K562 (cell line): Measurements from ENCODE around the gene LGALS7B. TPM values are rescaled to one million over a fixed set of nuclear protein-coding genes. Genes with fewer than 3 reads are reported as not detected.

Experiments used
- ATAC-seq: fragments of 200-7000 bp; cut with Tn5 transposase; 3 replicates; pipeline ENCODE4 v1.9.1; 2020; ENCODE audit warnings: moderate library complexity
- BruUV-seq: library from RNA; stranded (reverse); fragments of 400-500 nt; replicated peaks from 2 replicates; lab custom pipeline; 2021; lab: Mats Ljungman, UMichigan
- CTCF ChIA-PET: fragments of 300-600 bp; formaldehyde crosslinking; extraction: SDS; loops from one replicate; lab custom pipeline; 2021; ENCODE audit warnings: low intra/inter-chr PET ratio; lab: Yijun Ruan, JAX
- POLR2A ChIA-PET: fragments of 300-600, 350-650 bp; sonication (Branson Sonifier 250); formaldehyde crosslinking; extraction: SDS; loops from one replicate; lab custom pipeline; 2021; ENCODE audit warnings: antibody characterized with exemption, inconsistent platforms; lab: Yijun Ruan, JAX
- DNase-seq, 4 experiments: peaks; one replicate each; pipeline versions ENCODE4 v3.0.0 to v3.0.0-alpha.2; 2011 to 2018; ENCODE audit warnings: low spot score in 3 of 4, mixed read lengths in 3 of 4; ENCODE audit errors: extremely low read depth in 1 of 4
- FAIRE-seq: peaks from 2 replicates; lab custom pipeline; 2011; peaks lifted over from hg19 to GRCh38; lab: Jason Lieb, UNC
- H2AFZ ChIP-seq: 2 replicates; pipeline ENCODE4 v1.6.0; 2011; ENCODE audit warnings: low read depth, low read length, control low read depth, inconsistent platforms
- H3K27ac ChIP-seq: fragments of 200-600 bp; 3 replicates; pipeline ENCODE4 v1.8.0; 2011; ENCODE audit warnings: low read depth, mild to moderate bottlenecking, control low read depth, inconsistent platforms, low read length, moderate library complexity, mixed read lengths; ENCODE audit errors: extremely low read depth
- H3K27me3 ChIP-seq, 2 experiments: fragments of 300-600 bp in 1 of 2; 2 replicates in 1 of 2; 3 replicates in 1 of 2; pipeline versions ENCODE4 v1.6.0 to v1.8.0; 2011; ENCODE audit warnings: inconsistent platforms in 2 of 2, low read length in 2 of 2, mild to moderate bottlenecking in 1 of 2, mixed read lengths in 1 of 2, moderate library complexity in 1 of 2; ENCODE audit not compliant: control insufficient read depth in 2 of 2, insufficient read depth in 2 of 2
- H3K36me3 ChIP-seq: fragments of 300-600 bp; 3 replicates; pipeline ENCODE4 v1.8.0; 2011; ENCODE audit warnings: mild to moderate bottlenecking, low read length, inconsistent platforms; ENCODE audit not compliant: control insufficient read depth, insufficient read depth
- H3K4me1 ChIP-seq, 2 experiments: fragments of 200-600 bp in 1 of 2; replicated peaks in 1 of 2; 2 replicates in 1 of 2; 3 replicates in 1 of 2; pipeline versions ENCODE4 v1.5.1 to v1.8.0; 2011; ENCODE audit warnings: inconsistent platforms in 2 of 2, low read length in 2 of 2, mild to moderate bottlenecking in 1 of 2, mixed read lengths in 1 of 2, moderate library complexity in 1 of 2; ENCODE audit not compliant: control insufficient read depth in 2 of 2, insufficient read depth in 2 of 2
- H3K4me2 ChIP-seq: 2 replicates; pipeline ENCODE4 v1.6.1; 2011; ENCODE audit warnings: low read length, control low read depth, inconsistent platforms, mixed read lengths; ENCODE audit not compliant: insufficient read depth
- H3K4me3 ChIP-seq: fragments of 200-600 bp; sonication (generic), shearing (Covaris generic); 2 replicates; pipeline ENCODE4 v1.5.1; 2016; ENCODE audit warnings: control low read depth, inconsistent platforms
- H3K79me2 ChIP-seq: fragments of 200-600 bp; 3 replicates; pipeline ENCODE4 v1.8.0; 2011; ENCODE audit warnings: low read length, inconsistent platforms; ENCODE audit not compliant: control insufficient read depth, insufficient read depth
- H3K9ac ChIP-seq, 2 experiments: 2 replicates each; pipeline versions ENCODE4 v1.6.0 to v1.6.1; 2011; ENCODE audit warnings: low read depth in 2 of 2, low read length in 2 of 2, control low read depth in 1 of 2, inconsistent platforms in 1 of 2, mild to moderate bottlenecking in 1 of 2, mixed read lengths in 1 of 2; ENCODE audit not compliant: insufficient read depth in 1 of 2
- H3K9me1 ChIP-seq: one replicate; pipeline ENCODE4 v1.6.0; 2011; ENCODE audit warnings: inconsistent platforms, mild to moderate bottlenecking, low read length, moderate library complexity; ENCODE audit not compliant: control insufficient read depth, insufficient read depth
- H3K9me3 ChIP-seq: replicated peaks from 2 replicates; pipeline ENCODE4 v1.5.1; 2011; ENCODE audit warnings: low read depth, low read length, inconsistent platforms; ENCODE audit not compliant: control insufficient read depth, insufficient read depth
- H4K20me1 ChIP-seq: replicated peaks from 2 replicates; pipeline ENCODE4 v1.6.1; 2011; ENCODE audit warnings: low read length, inconsistent platforms, mixed read lengths; ENCODE audit not compliant: control insufficient read depth, insufficient read depth
- BDP1 ChIP-seq: IDR thresholded peaks from 3 replicates; pipeline ENCODE4 v1.6.1; 2011; ENCODE audit not compliant: insufficient read length, insufficient read depth
- RBFOX2 ChIP-seq: fragments of 200-400 bp; formaldehyde crosslinking; IDR thresholded peaks from 2 replicates; pipeline ENCODE4 v1.6.1; 2017; ENCODE audit warnings: low read depth, mild to moderate bottlenecking, low read length, moderate library complexity
- WGBS: fragments of 100-300 bp; shearing (Covaris generic); methylation state at CpG from one replicate; pipeline ENCODE4 v1.1.6; 2016; ENCODE audit warnings: low coverage, mixed read lengths; ENCODE audit not compliant: insufficient coverage; ENCODE audit errors: missing lambda C conversion rate; 5-methylcytosine and 5-hydroxymethylcytosine counted together
- in situ Hi-C: fragments of 300-500 bp; cut with MboI; formaldehyde crosslinking; loops from 4 replicates; pipeline ENCODE4 v1.15.0; 2018; ENCODE audit warnings: inconsistent platforms, mixed read lengths
- intact Hi-C: fragments of 100-400 bp; cut with micrococcal nuclease; formaldehyde crosslinking; loops from 2 replicates; pipeline ENCODE4 v1.14.2; 2022
- polyA plus RNA-seq, 8 experiments: library from polyadenylated mRNA; depleted of rRNA in 4 of 8; stranded (reverse) in 5 of 8; unstranded in 3 of 8; fragments of >200 nt; fragmentation: Nextera tagmentation in 2 of 8; fragmentation: Illumina TruSeq in 1 of 8; extraction: Ambion mirVana in 2 of 8; extraction: Trizol in 1 of 8; gene quantifications; 2 replicates each; pipeline versions ENCODE4 v1.2.1 to v1.2.3, GENCODE V29; 2011 to 2014; ENCODE audit warnings: inconsistent platforms in 1 of 8, missing spikeins in 1 of 8
- total RNA-seq, 7 experiments: library from RNA; depleted of rRNA in 6 of 7; stranded (reverse); fragments of >200 nt in 6 of 7; fragmentation: Illumina TruSeq in 2 of 7; extraction: Trizol in 2 of 7; gene quantifications; 2 replicates each; pipeline versions ENCODE4 v1.2.1 to v1.2.3, GENCODE V29; 2011 to 2021; ENCODE audit warnings: low replicate concordance in 1 of 7

The LGALS7B gene
- total and polyA plus RNA-seq, 9 of the 15 experiments (the other 6 are each of a cell fraction or from before 2014, with no cell fraction given), result not detected

DNA sequence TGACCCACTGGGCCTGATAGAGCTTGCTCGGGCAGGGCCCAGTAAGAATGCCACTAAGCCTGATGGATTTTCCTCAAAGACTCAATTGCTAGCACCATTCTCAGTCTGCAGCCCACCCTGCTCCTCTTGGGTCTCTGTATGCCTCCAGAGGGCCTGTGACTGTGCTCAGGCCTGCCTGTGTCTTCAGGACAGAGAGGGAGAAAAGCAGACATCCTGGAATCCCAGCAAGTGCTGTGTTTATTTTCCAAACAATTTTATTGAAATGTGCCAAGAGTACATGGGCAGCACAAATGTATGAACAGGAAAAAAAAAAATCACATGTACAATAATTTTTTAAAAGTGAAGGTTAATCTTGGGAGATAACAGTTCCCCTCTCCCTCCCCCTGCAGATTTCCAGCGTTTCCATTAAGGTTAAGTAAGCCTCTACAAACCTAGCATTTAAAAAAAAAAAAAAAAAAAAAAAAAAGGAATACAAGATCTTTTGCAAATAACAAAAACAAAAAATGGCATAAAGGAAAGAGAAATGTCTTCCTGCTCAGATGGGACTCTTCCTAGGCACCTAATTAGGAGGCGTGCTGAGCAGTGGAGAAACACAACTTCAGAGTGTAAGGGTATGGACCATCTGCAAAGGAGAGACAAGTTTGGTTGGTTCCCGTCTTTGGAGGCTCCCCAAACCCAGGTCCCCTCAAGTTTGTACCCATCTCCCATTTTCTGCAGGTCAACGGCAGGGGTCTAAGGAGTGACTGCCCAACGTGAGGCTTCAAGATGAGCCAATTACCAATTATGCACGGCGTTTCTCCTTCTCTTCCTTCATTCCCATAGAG, 47.4 kb downstream of the LGALS7B start:
- H3K4me2 ChIP-seq, result no peak overlapping the region
- H3K36me3 ChIP-seq, result peaks cover 60% of the 10 kb centered on the region
- H3K9me1 ChIP-seq, result no peaks in the 10 kb centered on the region
- WGBS, result 87% methylated on average over 8 of the region's 8 CpGs
- TF ChIP-seq RBFOX2, result peak; percentile 9; the same call in 1 of the 2 replicates
- TF ChIP-seq BDP1, result no peak
- ChIA-PET POLR2A (interaction anchor here (0.6 to 1.7 kb wide), 5 partner anchors 8 to 146 kb away, joined by 3 to 10 read pairs (median 4); no protein-coding TSS in a partner anchor), CTCF (no interaction called here)
- H3K27me3 ChIP-seq, result no peaks in the 10 kb centered on the region
- in situ Hi-C loops (no loop called here), intact Hi-C loops (no loop called here)
- H3K79me2 ChIP-seq, result peaks cover 7% of the 10 kb centered on the region
- peaks cover 7 to 24% of the 10 kb centered on the region in 2 experiments; a peak in 4 of 5 replicates for H3K4me1 ChIP-seq
- H3K27ac ChIP-seq, result no peak overlapping the region
- H3K4me3 ChIP-seq, result no peak overlapping the region
- H3K9ac ChIP-seq, result peak overlapping the region in 1 of 2 experiments; percentile 12; a peak in 1 of 4 replicates
- H3K9me3 ChIP-seq, result no peaks in the 10 kb centered on the region
- ATAC-seq, result no peak; the same call in 2 of the 3 replicates
- no peak overlapping the region for H2AFZ ChIP-seq
- peak in 1 of 4 experiments; percentile 8 for DNase-seq
- no TSS peak for BruUV-seq
- no peak for FAIRE-seq
- 0 out of 2 replicates have a peak, but pooled peaks cover 9% of the 10 kb centered on the region for H4K20me1 ChIP-seq
